ENCODE measurements around the gene FGFRL1.
"Not testable (repeated sequence)": the region's sequence is repeated elsewhere in the genome, so short reads cannot be mapped to it uniquely, and the experiment has no call there.

Gene FGFRL1

DNA sequence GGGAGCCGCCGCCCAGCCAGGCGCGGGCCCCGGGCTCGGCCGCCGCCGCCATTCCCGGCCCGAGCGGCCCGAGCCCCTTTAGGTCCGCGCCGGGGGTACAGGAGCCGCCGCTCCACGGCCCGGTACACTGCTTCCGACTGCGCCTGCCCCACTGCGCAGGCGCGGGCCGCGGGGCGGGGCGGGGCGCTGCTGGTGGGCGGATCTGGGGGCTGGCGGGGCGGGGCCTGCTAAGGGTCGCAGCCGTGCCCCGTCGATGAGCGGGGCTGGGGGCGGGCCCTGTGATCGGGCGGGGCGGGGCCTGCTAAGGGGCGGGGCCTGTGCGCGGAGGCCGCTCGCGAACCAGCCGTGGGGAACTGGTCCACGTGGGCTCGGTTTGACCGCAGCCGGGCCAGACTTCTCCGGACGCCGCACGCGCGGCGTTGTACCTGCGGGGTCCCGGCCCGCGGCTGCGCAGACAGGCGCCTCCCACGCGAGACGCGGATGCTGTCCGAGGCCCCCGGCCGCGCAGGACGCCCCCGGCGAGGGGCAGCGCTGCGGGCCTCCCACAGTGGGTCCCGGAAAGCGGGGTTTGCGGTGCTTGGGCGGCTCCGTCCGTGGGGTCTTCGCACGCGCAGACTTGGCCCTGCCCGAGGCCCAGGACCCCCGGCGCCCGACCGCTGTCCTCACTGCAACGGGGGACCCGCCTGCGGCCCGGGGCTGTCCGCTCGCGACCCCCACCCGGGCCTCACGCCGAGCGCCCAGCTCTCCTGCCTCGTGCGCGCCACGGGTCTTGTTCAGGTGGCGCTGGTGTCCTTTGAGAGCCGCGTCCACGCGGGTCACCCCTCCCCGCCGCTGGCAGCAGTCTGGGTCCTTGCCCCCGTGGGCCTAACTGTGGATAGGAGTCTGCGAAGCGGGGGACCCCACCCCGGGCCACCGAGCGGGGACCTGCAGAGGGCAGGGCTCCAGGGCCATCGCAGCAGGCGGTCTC is 37.7 kb upstream of the FGFRL1 start, which contains the start of gene DGKQ:
Gene DGKQ (minus strand): TSS at position 139 of the 967 bp plus-strand sequence. CDS start 87 bp downstream, at position 52.
- DNase-seq, result peak; percentile 80

- no peak for DNase-seq
These were observed 36.8 kb upstream of the FGFRL1 start for GRCh38 chr4:974668-975067.

DNA sequence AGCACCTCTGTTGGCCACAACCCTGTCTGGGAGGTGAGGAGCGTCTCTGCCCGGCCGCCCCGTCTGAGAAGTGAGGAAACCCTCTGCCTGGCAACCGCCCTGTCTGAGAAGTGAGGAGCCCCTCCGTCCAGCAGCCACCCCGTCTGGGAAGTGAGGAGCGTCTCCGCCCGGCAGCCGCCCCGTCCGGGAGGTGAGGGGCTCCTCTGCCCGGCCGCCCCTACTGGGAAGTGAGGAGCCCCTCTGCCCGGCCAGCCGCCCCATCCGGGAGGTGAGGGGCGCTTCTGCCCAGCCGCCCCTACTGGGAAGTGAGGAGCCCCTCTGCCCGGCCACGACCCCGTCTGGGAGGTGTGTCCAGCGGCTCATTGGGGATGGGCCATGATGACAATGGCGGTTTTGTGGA is 35.4 kb upstream of the FGFRL1 start:
- not testable (repeated sequence) for DNase-seq

DNA sequence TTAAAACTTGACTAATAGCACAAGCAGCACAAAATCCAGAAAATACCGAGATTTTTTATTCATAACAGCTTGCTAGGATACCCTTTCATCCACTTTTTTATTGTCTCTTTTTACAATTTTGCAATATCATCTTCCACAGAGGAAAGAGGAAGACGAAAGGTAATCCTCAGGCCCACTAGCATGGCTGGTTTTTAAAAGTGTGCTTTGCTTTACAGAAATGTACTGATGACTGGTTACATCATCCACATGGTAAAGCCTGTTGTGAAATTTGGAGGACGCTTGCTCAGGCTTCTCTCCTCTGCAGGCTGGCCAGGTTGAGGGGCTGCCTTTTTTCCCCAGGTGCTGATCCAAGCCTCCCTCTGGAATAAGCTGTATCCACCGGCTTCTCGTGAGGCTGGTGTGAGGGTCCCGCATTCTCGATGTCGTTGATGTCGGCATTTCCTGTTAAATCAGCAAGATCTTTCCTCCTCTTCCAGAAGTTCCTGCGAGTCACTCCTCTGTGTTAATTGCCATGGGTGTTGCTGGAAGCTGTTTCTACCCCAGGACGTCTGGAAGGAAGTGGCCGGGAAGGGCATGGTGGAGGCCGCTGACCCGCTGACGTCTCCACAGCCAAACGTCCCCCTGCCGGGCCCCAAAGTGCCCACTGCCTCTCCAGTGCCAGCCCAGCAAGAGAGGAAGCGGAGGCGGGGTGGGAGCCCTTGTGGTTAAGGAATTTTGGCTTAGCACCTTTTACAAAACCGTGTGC is 32.3 kb upstream of the FGFRL1 start:
- DNase-seq, result no peak

DNA sequence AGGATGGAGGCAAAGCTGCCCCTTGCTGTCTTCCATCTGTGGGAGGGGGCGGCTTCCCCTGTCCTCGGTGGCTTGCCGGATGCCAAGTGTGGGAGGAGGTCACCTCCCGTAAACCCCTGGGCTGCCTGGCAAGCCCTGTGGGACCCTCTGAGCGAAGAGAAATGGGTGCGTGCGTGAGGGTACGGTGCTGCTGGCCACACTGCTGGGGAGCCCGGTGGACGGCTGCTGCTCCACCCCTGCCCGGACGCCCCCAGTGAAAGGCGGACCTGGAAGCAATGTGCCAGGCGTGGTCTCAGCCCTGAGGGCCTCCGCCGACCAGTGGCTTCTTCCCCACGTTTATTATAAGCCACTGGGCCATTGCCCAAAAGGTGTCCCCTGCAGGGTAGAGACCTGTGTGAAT is 29.1 kb upstream of the FGFRL1 start:
- no peak for DNase-seq

GRCh38 chr4:982814-983213 is 28.6 kb upstream of the FGFRL1 start:
- no peak for DNase-seq

DNA sequence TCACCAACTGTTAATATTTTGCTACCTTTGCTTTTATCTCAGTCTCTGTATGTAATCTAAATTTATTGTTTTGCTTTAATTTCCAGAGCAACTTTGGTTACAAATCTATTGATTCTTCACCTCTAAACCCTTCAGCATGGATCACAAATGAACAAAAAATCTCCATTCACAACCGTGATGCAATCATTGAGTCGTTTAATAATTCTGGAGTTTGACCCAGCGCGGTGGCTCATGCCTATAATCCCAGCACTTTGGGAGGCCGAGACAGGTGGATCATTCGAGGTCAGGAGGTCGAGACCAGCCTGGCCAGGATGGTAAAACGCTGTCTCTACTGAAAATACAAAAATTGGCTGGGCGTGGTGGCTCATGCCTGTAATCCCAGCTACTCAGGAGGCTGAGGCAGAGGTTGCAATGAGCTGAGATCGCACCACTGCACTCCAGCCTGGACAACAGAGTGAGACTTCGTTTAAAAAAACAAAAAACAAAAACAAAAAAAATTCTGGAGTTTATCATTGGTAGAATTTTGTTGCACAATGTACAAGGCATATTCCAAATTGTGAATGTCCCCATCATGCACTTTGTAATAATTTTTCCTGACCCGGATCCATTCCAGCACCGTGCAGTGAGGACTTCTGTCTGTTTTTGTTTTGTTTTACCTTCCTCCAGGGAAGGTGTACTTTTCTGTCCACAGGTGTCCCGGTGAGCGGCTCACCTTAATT is 26.9 kb upstream of the FGFRL1 start:
- DNase-seq, result no peak

- peak; percentile 82 for DNase-seq
These were observed 26.1 kb upstream of the FGFRL1 start for GRCh38 chr4:985123-985830.

DNA sequence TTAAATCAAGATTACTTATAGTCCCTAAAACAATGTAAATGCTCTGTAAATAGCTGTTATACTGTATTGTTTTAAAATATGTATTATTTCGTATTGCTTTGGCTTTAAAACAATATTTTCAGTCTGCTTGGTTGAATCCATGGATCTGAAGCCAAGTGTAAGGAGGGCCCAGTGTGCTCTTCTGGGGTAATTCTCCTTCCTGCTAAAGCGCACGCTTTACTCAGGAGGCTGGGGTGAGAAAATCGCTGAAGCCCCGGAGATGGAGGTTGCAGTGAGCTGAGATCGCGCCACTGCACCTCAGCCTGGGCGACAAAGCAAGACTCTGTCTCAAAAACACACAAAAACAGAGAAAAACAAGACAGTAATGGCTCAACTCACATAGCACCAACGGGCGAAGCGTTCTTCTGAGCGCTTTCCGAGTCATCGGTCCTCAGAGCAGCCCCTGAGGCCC is 25.0 kb upstream of the FGFRL1 start:
- no peak for DNase-seq

- peak; percentile 88 for DNase-seq
These were observed 24.4 kb upstream of the FGFRL1 start, which contains the start of gene IDUA for GRCh38 chr4:986879-987623. IDUA (plus strand) TSS chr4:987044; CDS start chr4:987085, 41 bp downstream.

DNA sequence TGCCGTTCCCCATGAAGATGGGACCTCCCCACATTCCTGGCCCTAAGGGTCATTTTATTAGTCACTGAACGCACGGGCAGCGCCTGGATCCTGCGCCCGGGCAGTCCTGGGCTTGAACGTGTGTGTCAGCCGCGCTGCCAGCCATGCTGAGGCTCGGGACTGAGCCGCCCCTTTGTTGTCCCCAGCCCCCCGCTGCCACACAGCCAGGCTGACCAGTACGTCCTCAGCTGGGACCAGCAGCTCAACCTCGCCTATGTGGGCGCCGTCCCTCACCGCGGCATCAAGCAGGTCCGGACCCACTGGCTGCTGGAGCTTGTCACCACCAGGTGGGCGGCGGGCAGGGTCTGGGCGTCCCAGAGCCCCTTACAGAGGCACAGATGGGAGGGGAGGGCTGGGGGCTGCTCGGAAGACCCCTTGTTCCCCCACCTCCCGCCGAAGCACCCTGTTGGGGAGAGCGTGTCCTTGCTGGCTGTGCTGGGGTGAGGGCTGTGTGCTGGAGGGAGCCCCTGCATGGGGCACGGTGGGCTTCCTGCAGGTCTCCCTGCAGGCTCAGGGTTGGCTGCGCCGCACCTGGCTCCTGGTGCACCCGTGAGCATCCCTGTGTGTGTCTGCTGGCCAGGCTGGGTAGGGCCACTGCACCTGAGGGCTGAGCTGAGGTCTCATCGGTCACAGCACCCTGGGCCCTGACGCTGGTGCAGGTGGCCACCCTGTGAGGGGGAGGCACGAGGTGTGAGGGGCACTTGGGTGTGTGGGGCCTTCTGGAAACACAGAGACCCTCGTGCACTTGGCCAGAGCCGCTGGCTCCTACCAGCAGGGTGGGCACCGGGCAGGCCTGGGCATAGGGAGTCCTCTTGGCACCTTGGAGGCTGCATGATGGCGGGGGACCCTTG is 23.6 kb upstream of the FGFRL1 start:
- no peak for DNase-seq

GRCh38 chr4:988726-989721 is 22.4 kb upstream of the FGFRL1 start:
- DNase-seq, result no peak

GRCh38 chr4:989722-990471 is 21.5 kb upstream of the FGFRL1 start:
- DNase-seq, result no peak

GRCh38 chr4:990746-991367 is 20.6 kb upstream of the FGFRL1 start:
- no peak for DNase-seq

- no peak for DNase-seq
These were observed 19.8 kb upstream of the FGFRL1 start for GRCh38 chr4:991451-992296.

GRCh38 chr4:992297-993110 is 18.9 kb upstream of the FGFRL1 start:
- no peak for DNase-seq

Data from activated naive CD4-positive, alpha-beta T cell treated with anti-CD3 and anti-CD28 coated beads, Interleukin-2, amount 50 U/mL, for 16 hours (primary cell).